Testis (tissue), 3 donors: ENCODE results near the gene JAKMIP2. TPM values are rescaled to one million over a fixed set of nuclear protein-coding genes. Genes with fewer than 3 reads are reported as not detected.

Source experiments
- DNase-seq: peaks from one replicate; pipeline ENCODE4 v3.0.0-alpha.2; 2019
- H3K27ac ChIP-seq, 2 donors: fragments of 200-600 bp; sonication (generic); one replicate each; pipeline ENCODE4 v1.5.1; 2019
- H3K27me3 ChIP-seq: fragments of 200-600 bp; sonication (generic); one replicate; pipeline ENCODE4 v1.5.1; 2019
- H3K36me3 ChIP-seq: fragments of 200-600 bp; sonication (generic); one replicate; pipeline ENCODE4 v1.5.1; 2017; ENCODE audit warnings: low read depth; ENCODE audit errors: missing control alignments
- H3K4me1 ChIP-seq: fragments of 200-600 bp; sonication (generic); one replicate; pipeline ENCODE4 v1.5.1; 2019
- H3K4me3 ChIP-seq, 2 donors: fragments of 200-600 bp; sonication (generic); one replicate each; pipeline ENCODE4 v1.5.1; 2017 to 2019
- H3K9me3 ChIP-seq: fragments of 200-600 bp; sonication (generic); one replicate; pipeline ENCODE4 v1.5.1; 2017
- CTCF ChIP-seq, 3 experiments: fragments of 450-650 bp in 2 of 3; fragments of 200-600 bp in 1 of 3; sonication (generic) in 1 of 3; IDR thresholded peaks; one replicate each; pipeline ENCODE4 v1.5.1; 2016 to 2019; ENCODE audit warnings: antibody characterized with exemption in 3 of 3, mild to moderate bottlenecking in 2 of 3, moderate library complexity in 1 of 3
- POLR2A ChIP-seq: fragments of 450-650 bp; IDR thresholded peaks from one replicate; pipeline ENCODE4 v1.6.1; 2017; ENCODE audit warnings: antibody characterized with exemption, mild to moderate bottlenecking, moderate library complexity
- WGBS, 2 donors: methylation state at CpG; one replicate each; pipeline ENCODE4 v1.1.5; 2018; 5-methylcytosine and 5-hydroxymethylcytosine counted together
- intact Hi-C: fragments of 100-400 bp; cut with DNase I; formaldehyde crosslinking; loops from one replicate; pipeline ENCODE4 v1.15.1; 2023; ENCODE audit warnings: low total_unique reads
- polyA plus RNA-seq: library from polyadenylated mRNA; stranded (reverse); fragments of 350-450 nt; fragmentation: Illumina TruSeq; extraction: RNeasy Lipid Tissue Mini Kit (QIAGEN cat#74804); gene quantifications from one replicate; pipeline ENCODE4 v1.2.3, GENCODE V29; 2014; ENCODE audit warnings: low read depth, low replicate concordance; ENCODE audit not compliant: insufficient read depth
- total RNA-seq, 2 donors: library from RNA; depleted of rRNA; stranded (reverse); fragments of >200 nt; gene quantifications; one replicate each; pipeline ENCODE4 v1.2.3, GENCODE V29; 2016

Gene JAKMIP2
- total and polyA plus RNA-seq, 3 donors from 2014 or later = 1.7 to 7.7 (median 3.4) TPM

GRCh38 chr5:147735621-147736125 lies 46.9 kb downstream of the JAKMIP2 start:
- no peak for TF ChIP-seq CTCF (IDR thresholded peaks at IDR 0.05)
- TF ChIP-seq POLR2A = no peak
- Histone ChIP-seq H3K9me3 (no peaks in the 10 kb centered on the region), H3K27ac (no peak overlapping the region), H3K4me1 (no peaks in the 10 kb centered on the region), H3K27me3 (no peaks in the 10 kb centered on the region), H3K4me3 (no peak overlapping the region), H3K36me3 (no peaks in the 10 kb centered on the region)
- DNase-seq = no peak
- intact Hi-C loops = no loop called here

- no peaks in the 10 kb centered on the region for H3K27me3 ChIP-seq
- no peaks in the 10 kb centered on the region for H3K36me3 ChIP-seq
- no peak overlapping the region for H3K4me3 ChIP-seq
- WGBS, 2 donors = 75 to 80% methylated on average over 4 of the region's 4 CpGs
- no peak for TF ChIP-seq CTCF (IDR thresholded peaks at IDR 0.05)
- no peak overlapping the region for H3K27ac ChIP-seq
- no peak for DNase-seq
- no peaks in the 10 kb centered on the region for H3K4me1 ChIP-seq
- intact Hi-C loops = no loop called here
- no peaks in the 10 kb centered on the region for H3K9me3 ChIP-seq
These were observed 47.6 kb downstream of the JAKMIP2 start for GRCh38 chr5:147734894-147735293.

GRCh38 chr5:147733075-147733474 lies 49.5 kb downstream of the JAKMIP2 start:
- no peaks in the 10 kb centered on the region for H3K4me1 ChIP-seq
- H3K27ac ChIP-seq = no peak overlapping the region
- no peaks in the 10 kb centered on the region for H3K27me3 ChIP-seq
- no peak overlapping the region for H3K4me3 ChIP-seq
- H3K9me3 ChIP-seq = no peaks in the 10 kb centered on the region
- no peak for TF ChIP-seq POLR2A
- 80 to 84% methylated on average over 1 of the region's 1 CpG for WGBS, 2 donors
- H3K36me3 ChIP-seq = no peaks in the 10 kb centered on the region
- no peak for DNase-seq
- intact Hi-C loops = no loop called here

DNA sequence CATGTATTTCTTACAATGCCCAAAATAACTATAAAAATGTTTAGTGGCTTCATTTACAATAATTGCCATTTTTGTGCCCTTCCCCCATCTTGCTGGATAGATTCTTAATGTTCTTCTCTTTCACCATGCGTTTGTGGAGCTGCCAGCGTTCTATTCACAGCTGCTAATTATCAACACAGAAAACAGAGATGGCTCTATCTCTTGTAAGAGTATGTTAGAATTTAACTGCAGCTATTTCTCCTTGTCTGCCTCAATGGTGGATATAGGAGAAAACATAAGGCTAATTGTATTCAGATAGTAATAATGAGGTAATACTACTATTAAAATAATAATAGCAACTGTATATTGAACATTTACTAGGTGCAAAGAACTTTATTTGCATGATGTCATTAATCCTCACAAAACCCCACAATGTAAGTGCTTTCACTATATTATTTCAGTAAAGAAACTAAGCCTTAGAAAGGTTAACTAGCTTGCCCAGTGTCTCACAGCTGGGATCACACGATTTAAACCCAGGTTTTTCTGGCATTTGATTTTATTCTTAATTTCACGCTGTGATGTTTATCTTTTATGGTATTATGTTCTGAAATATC lies 50.1 kb downstream of the JAKMIP2 start:
- intact Hi-C loops = no loop called here
- Histone ChIP-seq H3K4me3 (no peak overlapping the region), H3K9me3 (no peaks in the 10 kb centered on the region), H3K4me1 (no peaks in the 10 kb centered on the region), H3K27me3 (no peaks in the 10 kb centered on the region), H3K27ac (no peak overlapping the region), H3K36me3 (no peaks in the 10 kb centered on the region)
- TF ChIP-seq CTCF (IDR thresholded peaks at IDR 0.05) (no peak), POLR2A (no peak)
- no peak for DNase-seq
- 53 to 58% methylated on average over 4 of the region's 4 CpGs for WGBS, 2 donors

GRCh38 chr5:147731431-147732290 lies 50.9 kb downstream of the JAKMIP2 start:
- Histone ChIP-seq H3K27ac (no peak overlapping the region), H3K4me3 (no peak overlapping the region), H3K4me1 (no peaks in the 10 kb centered on the region), H3K36me3 (no peaks in the 10 kb centered on the region), H3K27me3 (no peaks in the 10 kb centered on the region), H3K9me3 (no peaks in the 10 kb centered on the region)
- DNase-seq = no peak
- intact Hi-C loops = no loop called here
- TF ChIP-seq POLR2A = no peak
- no peak for TF ChIP-seq CTCF (IDR thresholded peaks at IDR 0.05)
- 65 to 67% methylated on average over 7 of the region's 7 CpGs for WGBS, 2 donors
